HG03135 (cell line): ENCODE data around the gene PLCH1.

Source experiments
- ATAC-seq: cut with Tn5 transposase; IDR thresholded peaks from one replicate; pipeline ENCODE4 v1.9.1; 2021; ENCODE audit warnings: mild to moderate bottlenecking, moderate library complexity; ENCODE audit not compliant: unreplicated experiment

The PLCH1 gene

DNA sequence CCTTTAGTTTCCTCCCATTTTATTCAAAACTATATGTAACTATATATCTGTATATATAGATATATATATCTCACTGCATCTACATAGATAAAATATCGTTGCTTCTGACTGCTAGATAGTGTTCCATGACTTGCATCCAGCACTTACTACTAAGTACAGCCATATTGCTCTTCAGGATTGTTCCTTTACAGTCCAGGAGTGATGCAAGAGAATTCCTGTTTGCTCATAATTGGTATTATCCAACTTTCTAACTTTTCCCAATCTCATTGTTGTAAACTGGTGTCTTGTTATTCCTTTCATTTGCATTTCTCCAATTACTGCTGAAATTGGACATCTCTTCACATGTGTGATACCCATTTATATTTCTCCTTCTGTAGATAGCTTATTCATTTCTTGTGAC lies 351.6 kb downstream of the PLCH1 start:
- no peak for ATAC-seq

DNA sequence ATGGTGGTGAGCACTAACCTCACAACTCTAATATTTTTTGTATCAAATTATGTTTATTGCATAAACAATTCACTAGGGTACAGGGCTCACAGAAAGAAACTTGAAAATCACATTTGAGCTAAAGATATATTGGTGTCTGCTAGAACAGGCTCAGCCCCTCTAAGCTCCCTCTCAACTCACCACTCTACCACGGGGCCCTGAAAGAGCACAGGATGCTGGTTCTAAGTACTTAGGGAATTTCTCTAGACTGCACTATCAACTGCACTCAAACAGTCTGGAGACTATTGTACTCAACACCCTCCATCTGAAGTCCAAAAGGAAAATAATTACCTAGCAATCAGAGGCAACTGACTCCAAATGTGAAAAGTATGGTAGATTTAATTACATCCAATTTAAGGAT lies 352.7 kb downstream of the PLCH1 start:
- ATAC-seq: no peak

- no peak for ATAC-seq
Measured at GRCh38 chr3:155391551-155391958, 353.3 kb downstream of the PLCH1 start.

DNA sequence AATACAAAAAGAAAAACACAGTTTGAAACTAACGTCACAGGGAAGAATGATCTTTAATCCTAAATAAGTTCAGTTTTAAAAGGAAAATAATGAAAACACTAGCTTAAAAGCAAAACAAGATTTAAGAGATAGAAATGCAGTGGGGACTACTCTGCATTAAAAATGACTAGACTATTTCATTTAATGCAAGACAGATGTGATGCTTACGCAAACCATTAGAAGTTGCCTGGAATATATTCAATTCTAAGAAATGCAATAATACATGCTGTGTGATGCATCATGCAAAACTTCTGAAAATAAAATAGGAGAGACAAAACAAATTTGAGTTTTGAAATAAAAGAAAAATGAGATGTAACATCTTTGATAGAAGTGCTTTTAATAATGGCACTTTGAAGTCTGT lies 353.8 kb downstream of the PLCH1 start:
- no peak for ATAC-seq

DNA sequence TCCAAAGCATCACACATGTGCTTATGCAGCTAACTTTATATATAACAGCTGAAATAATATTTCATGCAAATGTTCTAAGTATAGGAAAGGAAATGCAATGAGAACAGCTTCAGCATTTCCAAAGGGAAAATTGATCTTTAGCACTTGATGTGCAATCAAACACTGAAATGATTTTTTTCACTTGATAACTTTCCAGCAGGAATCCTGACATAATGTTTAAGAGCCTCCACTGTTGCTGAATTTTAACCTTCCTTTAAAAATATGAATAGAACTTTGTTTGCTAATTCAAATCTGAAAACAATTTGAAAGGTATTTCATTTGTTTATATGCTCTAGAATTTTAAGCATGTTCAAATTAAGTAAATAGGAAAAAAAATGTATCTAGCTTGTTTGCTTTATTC lies 354.5 kb downstream of the PLCH1 start:
- ATAC-seq: no peak

- no peak for ATAC-seq
Measured at GRCh38 chr3:155388417-155388816, 356.5 kb downstream of the PLCH1 start.

DNA sequence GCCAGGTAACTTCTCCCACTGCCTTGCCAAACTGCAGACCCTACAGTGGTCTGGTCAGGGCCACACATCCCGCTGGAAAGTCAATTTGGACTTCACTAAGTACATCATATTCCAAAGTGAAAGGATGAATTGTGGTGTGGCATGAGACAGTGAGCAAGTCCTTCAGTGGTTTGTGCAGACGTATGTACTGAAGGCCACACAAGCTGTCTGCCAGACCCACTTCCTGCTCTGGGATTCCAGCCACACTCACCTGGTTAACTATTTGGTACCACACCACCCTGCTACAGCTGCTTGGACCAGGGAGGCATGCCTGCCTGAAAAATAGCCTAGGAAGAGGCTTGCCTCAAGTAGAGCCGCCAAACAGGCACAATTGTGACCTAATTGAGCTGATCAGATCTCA lies 357.3 kb downstream of the PLCH1 start:
- ATAC-seq: no peak

DNA sequence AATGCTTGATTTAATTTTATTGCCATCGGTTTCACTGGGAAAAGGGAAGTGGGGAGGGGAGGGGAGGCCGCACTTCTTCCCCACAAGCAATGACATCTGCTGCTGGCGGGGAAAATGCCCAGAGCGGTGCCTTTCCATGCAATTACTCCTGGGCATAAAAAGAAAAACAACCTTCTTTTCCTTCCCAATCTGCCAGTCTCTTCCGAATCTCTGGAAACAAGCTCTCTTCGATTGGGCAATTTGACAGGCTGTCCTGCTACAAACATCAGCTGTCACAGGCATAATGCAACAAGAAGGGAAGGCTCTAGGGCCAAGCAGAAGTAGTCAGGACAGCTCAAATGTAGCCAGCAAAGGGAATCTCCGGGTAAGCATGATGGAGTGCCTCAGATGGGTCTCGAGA lies 358.0 kb downstream of the PLCH1 start:
- no peak for ATAC-seq

DNA sequence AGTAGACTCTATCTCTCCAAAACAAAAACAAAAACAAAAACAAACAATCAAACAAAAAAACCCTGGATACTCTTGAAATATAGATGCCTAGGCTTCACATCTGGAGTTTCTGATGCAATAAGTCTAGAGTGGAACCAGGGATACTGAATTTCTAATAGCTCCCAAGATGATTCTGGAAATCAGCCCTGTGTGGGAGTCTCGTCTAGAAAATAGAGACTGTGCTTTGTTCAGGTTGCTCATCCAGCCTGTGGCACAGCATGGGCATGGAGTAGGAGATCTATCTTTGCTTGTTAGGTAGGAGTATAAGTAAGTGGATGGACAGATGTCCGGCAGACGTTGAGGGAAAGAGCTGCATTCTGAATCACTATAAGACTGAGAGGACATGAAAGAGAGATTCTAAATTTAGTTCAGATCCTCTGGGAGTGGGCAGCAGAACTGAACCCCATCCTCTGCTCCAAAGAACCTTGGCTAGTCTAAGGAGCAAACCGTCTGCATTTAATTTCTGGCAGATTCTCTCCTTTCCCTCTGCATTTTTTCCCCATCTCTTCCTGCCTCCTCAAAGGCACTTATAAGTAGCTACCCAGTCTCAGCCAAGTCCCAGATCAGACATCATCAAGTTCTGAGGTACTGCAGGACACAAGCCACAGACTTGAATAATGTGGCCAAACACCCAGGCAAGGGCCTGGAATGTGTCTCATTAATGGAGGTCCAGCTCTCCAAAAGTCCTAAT lies 358.8 kb downstream of the PLCH1 start:
- no peak for ATAC-seq

GRCh38 chr3:155382396-155383042 lies 362.4 kb downstream of the PLCH1 start:
- ATAC-seq: no peak

DNA sequence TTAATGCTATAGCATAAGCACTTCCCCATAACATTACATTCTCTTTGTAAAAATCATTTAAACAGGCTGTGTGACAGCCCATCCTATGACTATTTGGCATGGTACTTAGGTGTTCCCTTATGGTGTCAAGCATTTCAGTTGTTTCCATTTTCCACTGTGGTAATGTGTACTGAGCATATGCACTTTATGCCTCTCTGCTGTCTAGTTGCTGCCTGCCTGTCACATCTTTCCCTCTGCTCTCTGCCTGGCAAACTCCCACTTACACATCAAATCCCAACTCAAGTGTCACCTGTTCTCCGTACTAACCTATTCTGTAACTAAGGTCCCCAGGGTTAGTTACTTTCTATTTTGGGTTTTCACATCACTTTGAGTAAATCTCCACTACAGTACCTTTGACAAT lies 367.0 kb downstream of the PLCH1 start:
- no peak for ATAC-seq

GRCh38 chr3:155377071-155377470 lies 367.8 kb downstream of the PLCH1 start:
- ATAC-seq: no peak

DNA sequence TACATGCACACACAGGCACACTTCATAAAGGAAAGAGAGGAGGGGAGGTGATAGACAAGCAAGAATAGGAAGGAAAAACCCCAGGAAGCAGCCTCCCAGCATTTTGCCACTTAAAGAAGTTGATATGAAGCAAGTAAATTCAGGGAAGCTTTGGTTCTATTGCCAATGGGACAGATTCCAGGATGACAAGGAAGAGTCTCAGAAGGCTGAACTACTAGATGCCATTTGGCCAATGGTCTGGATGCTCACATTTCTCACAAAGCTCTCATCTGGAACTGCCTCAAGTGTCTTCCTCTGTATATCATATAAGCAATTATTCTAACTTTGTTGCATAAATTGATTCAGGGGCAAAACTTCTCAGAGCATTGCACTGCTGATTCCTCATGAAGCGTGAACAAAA lies 372.6 kb downstream of the PLCH1 start:
- no peak for ATAC-seq

- ATAC-seq: no peak
Measured at GRCh38 chr3:155370764-155371503, 373.9 kb downstream of the PLCH1 start.

GRCh38 chr3:155370198-155370597 lies 374.7 kb downstream of the PLCH1 start:
- no peak for ATAC-seq

- ATAC-seq: no peak
Measured at GRCh38 chr3:155369735-155370134, 375.1 kb downstream of the PLCH1 start.

DNA sequence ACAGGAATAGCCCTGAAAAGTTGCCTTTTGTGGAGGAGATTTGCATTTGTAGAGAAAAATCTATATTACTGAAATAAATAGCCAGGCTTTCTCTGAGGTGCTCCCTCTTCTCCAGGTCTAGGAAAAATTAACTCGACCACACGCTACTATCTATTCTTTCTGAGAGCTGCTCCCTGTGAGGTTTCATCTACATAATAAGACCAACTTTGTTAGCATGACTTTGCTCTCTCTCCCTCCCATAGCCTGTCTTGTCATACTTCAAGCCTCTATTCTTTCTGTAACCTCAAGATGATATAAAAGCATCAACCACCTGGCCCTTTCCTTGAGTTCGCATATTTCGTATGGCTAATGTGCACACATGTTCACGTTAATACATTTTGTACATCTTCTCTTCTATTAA lies 375.6 kb downstream of the PLCH1 start:
- no peak for ATAC-seq

- ATAC-seq: no peak
Measured at GRCh38 chr3:155368786-155369185, 376.1 kb downstream of the PLCH1 start.

GRCh38 chr3:155367506-155367905 lies 377.4 kb downstream of the PLCH1 start:
- no peak for ATAC-seq

- no peak for ATAC-seq
Measured at GRCh38 chr3:155365178-155365783, 379.6 kb downstream of the PLCH1 start.

DNA sequence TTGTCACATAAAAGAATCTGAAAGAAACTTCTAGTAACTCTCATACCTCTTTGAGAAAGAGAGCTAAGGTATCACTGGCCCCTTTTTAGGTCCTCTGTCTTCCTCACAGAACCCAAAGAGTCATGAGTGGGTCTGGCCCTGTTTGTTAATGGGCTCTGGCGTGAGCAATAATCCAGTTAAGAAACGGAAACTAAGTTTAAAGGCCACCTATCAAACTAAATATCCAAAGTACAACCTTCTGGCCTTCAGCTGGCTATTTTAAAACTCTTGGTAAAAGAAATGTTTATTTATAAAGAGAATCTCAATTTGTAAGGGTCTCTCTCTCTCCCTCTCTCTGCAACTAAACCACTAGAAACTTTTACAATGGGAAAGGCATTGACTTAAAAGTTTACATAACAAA lies 380.4 kb downstream of the PLCH1 start:
- no peak for ATAC-seq

DNA sequence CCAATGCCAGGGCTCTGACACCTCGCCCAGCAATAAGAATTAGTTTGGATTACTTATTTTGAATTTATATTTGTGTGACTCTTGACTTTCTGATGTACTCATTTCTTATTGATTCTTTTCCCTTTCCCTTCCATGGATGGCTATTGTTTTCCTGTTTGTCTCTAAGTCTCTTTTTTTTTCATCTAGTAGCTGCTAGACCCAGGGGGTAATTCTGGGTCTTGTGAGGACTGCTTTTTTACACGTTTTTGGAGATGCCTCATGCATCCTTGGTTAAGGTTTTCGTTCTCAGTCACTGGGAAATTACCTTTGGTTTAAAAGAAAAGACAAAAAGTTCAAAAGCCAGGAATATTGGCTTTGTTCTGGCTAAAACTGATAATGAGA lies 381.2 kb downstream of the PLCH1 start:
- ATAC-seq: no peak
